Mucosa of descending colon (tissue), 3 donors: ENCODE results near the gene SPECC1. TPM values are rescaled to one million over a fixed set of nuclear protein-coding genes. Genes with fewer than 3 reads are reported as not detected.
A peak's percentile ranks its signal among the peaks of the same experiment; 100 is the strongest.

Experiments
- ATAC-seq: fragments of 200-7000 bp; cut with Tn5 transposase; one replicate; pipeline ENCODE4 v1.9.1; 2020; ENCODE audit warnings: mild to moderate bottlenecking, moderate library complexity
- DNase-seq, 3 donors: peaks; one replicate each; pipeline ENCODE4 v3.0.0-alpha.2; 2020
- H3K36me3 ChIP-seq: fragments of 200-600 bp; one replicate; pipeline ENCODE4 v1.8.0; 2021; ENCODE audit warnings: low read depth, mild to moderate bottlenecking
- H3K4me1 ChIP-seq: fragments of 200-600 bp; one replicate; pipeline ENCODE4 v1.8.0; 2021; ENCODE audit warnings: low read depth, mild to moderate bottlenecking
- H3K4me3 ChIP-seq: fragments of 200-600 bp; one replicate; pipeline ENCODE4 v1.8.0; 2021; ENCODE audit warnings: mild to moderate bottlenecking
- H3K9me3 ChIP-seq: fragments of 200-600 bp; one replicate; pipeline ENCODE4 v1.8.0; 2021; ENCODE audit warnings: mild to moderate bottlenecking
- intact Hi-C, 2 donors: fragments of 100-400 bp; cut with DNase I in 1 of 2; cut with micrococcal nuclease in 1 of 2; formaldehyde crosslinking; loops; one replicate each; pipeline versions ENCODE4 v1.11.0 to v1.11.1; 2022; cut with DNase I, micrococcal nuclease
- total RNA-seq, 3 donors: library from RNA; stranded (reverse); fragmentation: NEBNext Ultra II Directional in 2 of 3; extraction: Animal tissue kit (Norgen Biotek cat#: 25700) in 2 of 3; gene quantifications; one replicate each; pipeline versions ENCODE4 v1.2.1 to v1.2.4, GENCODE V29; 2021 to 2023
- TF ChIP-seq, protein P1 (sequence below): fragments of 200-600 bp; IDR thresholded peaks from one replicate; pipeline ENCODE4 v1.8.0; 2022; ENCODE audit warnings: antibody characterized with exemption, mild to moderate bottlenecking
- donor health status: DM: no; HTN: no; CAD: no; lungs with moderate emphysema.
- donor health status: DM: no; HTN: no; CAD: no.
- donor health status: DM: no; HTN: yes; CAD: no.

Gene SPECC1
- total RNA-seq, 3 donors from 2014 or later = 36.2 to 86.3 (median 85.7) TPM

- H3K4me3 ChIP-seq = no peak overlapping the region
- DNase-seq = no peak
- no peaks in the 10 kb centered on the region for H3K36me3 ChIP-seq
- TF ChIP-seq, protein P1, sequence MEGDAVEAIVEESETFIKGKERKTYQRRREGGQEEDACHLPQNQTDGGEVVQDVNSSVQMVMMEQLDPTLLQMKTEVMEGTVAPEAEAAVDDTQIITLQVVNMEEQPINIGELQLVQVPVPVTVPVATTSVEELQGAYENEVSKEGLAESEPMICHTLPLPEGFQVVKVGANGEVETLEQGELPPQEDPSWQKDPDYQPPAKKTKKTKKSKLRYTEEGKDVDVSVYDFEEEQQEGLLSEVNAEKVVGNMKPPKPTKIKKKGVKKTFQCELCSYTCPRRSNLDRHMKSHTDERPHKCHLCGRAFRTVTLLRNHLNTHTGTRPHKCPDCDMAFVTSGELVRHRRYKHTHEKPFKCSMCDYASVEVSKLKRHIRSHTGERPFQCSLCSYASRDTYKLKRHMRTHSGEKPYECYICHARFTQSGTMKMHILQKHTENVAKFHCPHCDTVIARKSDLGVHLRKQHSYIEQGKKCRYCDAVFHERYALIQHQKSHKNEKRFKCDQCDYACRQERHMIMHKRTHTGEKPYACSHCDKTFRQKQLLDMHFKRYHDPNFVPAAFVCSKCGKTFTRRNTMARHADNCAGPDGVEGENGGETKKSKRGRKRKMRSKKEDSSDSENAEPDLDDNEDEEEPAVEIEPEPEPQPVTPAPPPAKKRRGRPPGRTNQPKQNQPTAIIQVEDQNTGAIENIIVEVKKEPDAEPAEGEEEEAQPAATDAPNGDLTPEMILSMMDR = no peak
- intact Hi-C loops = no loop called here
- no peaks in the 10 kb centered on the region for H3K4me1 ChIP-seq
- no peaks in the 10 kb centered on the region for H3K9me3 ChIP-seq
- ATAC-seq = no peak
Measured at GRCh38 chr17:20179041-20179440, 169.9 kb downstream of the SPECC1 start.

DNA sequence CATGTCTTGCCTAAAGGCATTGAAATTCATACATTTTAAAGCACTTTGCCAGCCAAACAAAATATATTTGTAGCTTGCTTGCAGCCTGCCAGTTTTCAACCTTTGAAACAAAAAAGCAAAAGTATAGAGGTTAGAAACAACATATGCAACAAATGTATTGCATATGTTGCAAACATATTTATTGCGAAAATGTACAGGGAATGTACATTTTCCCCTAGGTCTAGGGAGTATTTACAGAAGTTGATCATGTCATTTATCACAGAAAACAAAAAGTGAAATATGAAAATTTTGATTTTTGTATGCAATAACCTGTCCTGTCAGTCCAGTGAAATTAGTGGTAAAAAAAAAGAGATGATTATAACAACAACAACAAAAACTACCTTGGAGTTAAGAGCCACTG, 171.5 kb downstream of the SPECC1 start:
- H3K36me3 ChIP-seq = no peaks in the 10 kb centered on the region
- ATAC-seq (no peak), DNase-seq (no peak)
- H3K4me3 ChIP-seq = no peak overlapping the region
- H3K9me3 ChIP-seq = no peaks in the 10 kb centered on the region
- TF ChIP-seq, protein P1 = no peak
- H3K4me1 ChIP-seq = no peaks in the 10 kb centered on the region
- intact Hi-C loops = no loop called here

GRCh38 chr17:20184181-20184580, 175.0 kb downstream of the SPECC1 start:
- H3K9me3 ChIP-seq = no peaks in the 10 kb centered on the region
- TF ChIP-seq, protein P1 = no peak
- DNase-seq = no peak
- intact Hi-C loops = no loop called here
- H3K36me3 ChIP-seq = no peaks in the 10 kb centered on the region
- ATAC-seq = no peak
- peaks cover 4% of the 10 kb centered on the region for H3K4me1 ChIP-seq
- no peak overlapping the region for H3K4me3 ChIP-seq

DNA sequence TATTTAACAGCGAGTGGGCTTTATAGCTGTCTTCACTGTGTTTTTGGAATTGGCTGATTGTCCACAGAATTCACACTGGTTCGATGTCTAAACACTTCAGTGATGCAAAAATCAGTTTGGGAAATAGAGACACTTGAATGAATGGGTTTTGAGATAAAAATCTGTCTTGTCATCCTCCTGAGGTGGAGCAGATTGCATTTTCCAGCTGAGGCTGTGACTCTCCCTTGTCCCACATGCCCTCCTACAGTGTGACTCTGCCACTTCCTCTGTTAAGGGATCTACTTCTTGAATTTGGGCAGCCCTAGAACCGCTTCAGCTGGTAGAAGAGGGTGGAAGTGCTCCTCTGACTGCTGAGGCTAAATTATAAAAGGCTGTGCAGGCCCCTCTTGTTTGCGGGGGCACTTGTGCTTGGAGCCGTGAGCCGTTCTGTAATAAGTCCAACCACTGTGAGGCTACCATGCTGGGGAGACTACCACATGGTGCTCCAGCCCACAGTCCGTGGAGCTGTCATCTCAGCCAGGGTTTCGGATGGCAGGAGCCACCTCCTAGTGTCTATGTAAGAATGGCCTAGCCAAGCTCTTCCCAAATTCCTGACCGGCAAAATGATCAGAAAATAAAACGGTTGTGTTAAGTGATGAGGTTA, 175.9 kb downstream of the SPECC1 start:
- DNase-seq = no peak
- Histone ChIP-seq H3K4me1 (peaks cover 8% of the 10 kb centered on the region), H3K4me3 (no peak overlapping the region), H3K36me3 (no peaks in the 10 kb centered on the region), H3K9me3 (no peaks in the 10 kb centered on the region)
- ATAC-seq = no peak
- intact Hi-C loops = no loop called here
- TF ChIP-seq, protein P1 = no peak

DNA sequence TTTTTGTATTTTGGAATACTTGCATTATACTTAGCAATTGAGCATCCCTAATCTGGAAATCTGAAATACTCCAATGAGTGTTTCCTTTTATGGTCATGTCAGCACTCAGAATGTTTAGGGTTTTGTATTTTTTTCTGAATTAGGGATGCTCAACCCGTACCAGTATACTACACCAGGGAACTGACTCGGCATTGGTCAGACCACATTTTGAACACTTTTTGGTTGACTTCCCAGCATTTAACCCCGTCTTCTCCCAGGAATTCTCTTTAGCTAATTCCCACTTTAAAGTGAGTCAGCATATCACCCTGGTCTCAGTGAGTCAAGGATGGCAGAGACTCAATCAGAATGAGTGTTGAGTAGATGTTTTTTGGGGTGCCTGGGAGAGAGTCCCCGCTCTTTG, 177.9 kb downstream of the SPECC1 start:
- Histone ChIP-seq H3K9me3 (no peaks in the 10 kb centered on the region), H3K4me3 (no peak overlapping the region), H3K36me3 (no peaks in the 10 kb centered on the region), H3K4me1 (peaks cover 22% of the 10 kb centered on the region)
- intact Hi-C loops = no loop called here
- TF ChIP-seq, protein P1 = no peak
- ATAC-seq = no peak
- DNase-seq = no peak

- TF ChIP-seq, protein P1 = no peak
- no peak overlapping the region for H3K4me3 ChIP-seq
- intact Hi-C loops = no loop called here
- H3K36me3 ChIP-seq = no peaks in the 10 kb centered on the region
- no peaks in the 10 kb centered on the region for H3K9me3 ChIP-seq
- ATAC-seq (peak; percentile 40), DNase-seq (no peak)
- peaks cover 34% of the 10 kb centered on the region for H3K4me1 ChIP-seq
Measured at GRCh38 chr17:20189302-20189701, 180.1 kb downstream of the SPECC1 start.
